HG03097 (cell line): ENCODE data around the gene WFDC1.

Experiments
- ATAC-seq: cut with Tn5 transposase; IDR thresholded peaks from one replicate; pipeline ENCODE4 v1.9.1; 2021; ENCODE audit not compliant: unreplicated experiment, low FRiP score

Gene WFDC1

GRCh38 chr16:84348386-84348888 is 53.8 kb downstream of the WFDC1 start:
- no peak for ATAC-seq

- ATAC-seq: no peak
Measured at GRCh38 chr16:84349862-84350684, 55.4 kb downstream of the WFDC1 start.

DNA sequence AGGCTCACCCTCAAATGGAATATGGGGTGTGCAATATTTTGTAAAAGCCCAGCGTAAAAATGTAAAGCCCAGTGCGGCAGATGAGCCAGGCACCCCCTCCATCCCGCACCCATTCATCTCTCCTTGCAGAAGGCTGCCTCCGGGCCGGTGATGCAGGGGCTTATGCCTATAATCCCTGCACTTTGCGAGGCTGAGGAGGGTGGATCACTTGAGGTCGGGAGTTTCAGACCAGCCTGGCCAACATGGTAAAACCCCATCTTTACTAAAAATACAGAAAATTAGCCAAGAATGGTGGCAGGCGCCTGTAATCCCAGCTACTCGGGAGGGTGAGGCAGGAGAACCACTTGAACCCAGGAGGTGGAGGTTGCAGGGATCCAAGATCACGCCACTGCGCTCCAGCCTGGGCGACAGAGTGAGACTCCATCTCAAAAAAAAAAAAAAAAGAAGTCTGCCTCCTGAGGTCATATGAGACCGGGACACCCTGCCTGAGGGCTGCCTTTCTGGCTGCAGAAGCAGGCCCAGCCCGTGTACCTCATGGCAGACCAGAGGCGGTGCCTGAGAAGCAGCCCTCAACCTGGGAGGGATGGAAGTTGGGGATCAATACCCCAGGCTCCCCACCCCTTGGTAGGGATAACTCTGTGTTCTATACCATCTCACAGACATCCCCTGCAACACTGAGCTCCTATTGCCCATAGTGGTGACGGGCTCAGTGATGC is 56.2 kb downstream of the WFDC1 start:
- ATAC-seq: no peak

DNA sequence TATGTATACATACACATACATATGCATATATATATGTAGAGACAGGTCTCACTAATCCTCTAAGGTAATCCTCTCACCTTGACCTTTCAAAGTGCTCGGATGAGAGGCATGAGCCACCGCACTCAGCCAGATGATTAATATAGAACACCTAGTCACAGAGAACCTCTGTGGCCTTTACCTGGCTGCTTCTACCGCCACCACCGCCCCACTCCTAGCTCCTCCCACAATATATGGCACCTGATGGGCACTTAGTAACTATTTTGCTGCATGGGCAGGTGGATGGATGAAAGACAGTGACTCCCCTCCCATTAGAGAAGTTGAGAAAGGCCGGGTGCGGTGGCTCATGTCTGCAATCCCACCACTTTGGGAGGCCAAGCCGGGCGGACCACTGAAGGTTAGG is 57.0 kb downstream of the WFDC1 start:
- ATAC-seq: no peak

DNA sequence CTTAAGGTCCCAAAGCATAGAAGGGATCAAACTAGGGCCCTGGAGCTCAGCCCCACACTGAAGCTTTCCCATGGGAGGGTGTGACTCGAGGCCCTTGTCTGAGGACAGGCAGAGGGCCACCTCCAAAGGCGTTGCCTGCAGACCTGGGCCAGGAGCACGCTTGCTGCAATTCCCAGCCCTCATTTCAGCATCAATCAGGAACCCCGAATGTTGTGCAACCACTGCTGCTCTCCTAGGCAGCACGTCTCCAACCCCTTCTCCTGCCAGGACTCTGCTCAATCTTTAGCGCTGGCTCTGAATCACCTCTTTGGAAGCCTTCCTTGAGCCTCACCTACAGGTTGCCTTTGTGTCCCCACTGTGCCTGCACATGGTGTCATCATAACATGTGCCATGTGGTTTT is 59.6 kb downstream of the WFDC1 start:
- no peak for ATAC-seq

- ATAC-seq: no peak
Measured at GRCh38 chr16:84355149-84355548, 60.5 kb downstream of the WFDC1 start.

- no peak for ATAC-seq
Measured at GRCh38 chr16:84356176-84356575, 61.5 kb downstream of the WFDC1 start.

GRCh38 chr16:84356591-84357116 is 62.0 kb downstream of the WFDC1 start:
- no peak for ATAC-seq

- no peak for ATAC-seq
Measured at GRCh38 chr16:84357191-84357651, 62.5 kb downstream of the WFDC1 start.

- no peak for ATAC-seq
Measured at GRCh38 chr16:84358601-84359295, 64.1 kb downstream of the WFDC1 start.

DNA sequence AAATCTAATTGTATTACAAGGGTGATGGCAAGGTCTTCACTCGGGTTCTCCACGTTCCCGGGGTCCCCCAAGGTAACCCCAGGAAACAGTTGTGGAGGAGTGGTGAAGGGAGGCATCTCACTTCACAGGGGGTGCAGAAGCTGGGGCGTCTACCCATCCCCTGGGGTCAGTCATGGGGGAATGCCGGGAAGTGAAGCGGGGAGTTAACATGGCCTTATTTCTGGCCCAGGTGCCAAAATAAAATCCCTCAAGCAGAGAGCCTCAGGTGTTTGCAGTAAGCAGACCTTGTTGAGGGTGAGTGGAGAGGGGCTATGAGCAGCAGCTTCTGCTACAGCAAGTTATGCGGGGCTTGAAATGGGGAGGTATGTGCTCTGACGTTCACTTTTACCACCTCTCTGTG is 64.6 kb downstream of the WFDC1 start:
- no peak for ATAC-seq

DNA sequence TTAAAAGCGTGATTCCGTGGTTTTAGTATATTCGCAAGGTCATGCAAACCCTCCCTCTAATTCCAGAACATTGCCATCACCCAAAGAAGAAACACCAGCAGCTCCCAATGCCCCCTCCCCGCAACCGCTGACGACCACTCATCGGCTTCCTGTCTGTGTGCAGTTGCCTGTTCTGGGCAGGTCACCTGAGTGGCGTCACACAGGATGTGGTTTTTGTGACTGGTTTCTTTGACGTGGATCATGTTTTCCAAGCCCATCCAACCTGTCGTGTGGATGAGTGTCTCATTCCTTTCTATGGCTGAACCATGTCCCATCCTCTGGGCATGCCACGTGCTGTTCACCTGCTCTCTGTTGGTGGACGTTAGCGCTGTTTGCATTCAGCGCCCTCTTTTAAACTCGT is 65.5 kb downstream of the WFDC1 start:
- no peak for ATAC-seq

DNA sequence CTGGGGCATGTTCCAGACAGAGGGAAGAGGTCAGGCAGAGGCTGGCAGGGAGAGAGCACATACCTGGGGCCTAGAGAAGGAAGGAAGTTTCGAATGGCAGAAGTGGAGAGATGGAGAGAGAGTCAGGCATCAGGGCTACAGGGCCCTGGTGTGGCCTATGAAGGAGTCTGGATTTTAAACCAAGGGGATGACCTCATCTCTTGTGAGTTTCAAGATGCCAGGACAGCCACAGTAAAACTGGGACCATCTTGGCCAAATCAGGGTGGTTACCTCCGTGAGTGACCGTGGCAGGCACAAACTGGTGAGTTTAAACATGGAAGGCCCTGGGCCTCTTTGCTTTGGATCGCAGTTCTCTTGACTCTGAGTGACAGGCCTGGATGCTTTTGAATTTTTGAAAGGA is 66.1 kb downstream of the WFDC1 start:
- no peak for ATAC-seq

DNA sequence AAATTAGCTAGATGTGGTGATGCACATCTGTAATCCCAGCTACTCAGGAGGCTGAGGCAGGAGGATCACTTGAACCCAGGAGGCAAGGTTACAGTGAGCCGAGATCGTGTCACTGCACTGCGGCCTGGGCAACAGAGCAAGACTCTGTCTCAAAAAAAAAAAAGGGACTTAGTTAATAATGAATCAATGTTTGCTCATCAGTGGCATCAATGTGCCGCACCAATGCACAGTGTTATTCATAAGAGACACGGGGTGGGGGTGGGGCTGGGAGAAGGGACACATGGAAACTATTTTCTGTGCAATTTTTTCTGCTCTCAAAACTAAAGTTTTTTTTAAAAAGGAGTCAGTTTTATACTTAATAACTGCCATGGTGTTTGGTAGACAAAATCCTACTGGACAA is 66.9 kb downstream of the WFDC1 start:
- no peak for ATAC-seq

GRCh38 chr16:84362471-84362941 is 67.8 kb downstream of the WFDC1 start:
- ATAC-seq: no peak

- ATAC-seq: no peak
Measured at GRCh38 chr16:84366208-84366607, 71.5 kb downstream of the WFDC1 start.

DNA sequence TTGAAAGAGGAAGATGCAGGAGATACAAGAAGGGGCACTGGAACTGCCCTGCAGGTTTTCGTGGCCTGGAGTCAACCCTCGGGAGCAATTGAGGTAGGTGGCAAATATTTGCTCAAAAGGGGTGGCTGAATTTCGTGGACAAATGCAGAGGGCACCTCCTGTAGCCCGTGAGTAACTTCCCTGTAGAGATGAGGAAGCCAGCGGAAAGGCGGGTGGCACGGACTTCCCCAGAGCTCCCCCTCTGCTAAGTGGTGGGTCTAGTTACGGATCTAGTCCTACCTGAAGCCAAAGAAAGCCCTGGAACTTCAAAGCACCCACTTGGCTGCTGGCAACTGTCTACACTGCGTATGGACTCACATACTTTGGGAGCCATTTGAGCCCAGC is 72.6 kb downstream of the WFDC1 start:
- no peak for ATAC-seq

DNA sequence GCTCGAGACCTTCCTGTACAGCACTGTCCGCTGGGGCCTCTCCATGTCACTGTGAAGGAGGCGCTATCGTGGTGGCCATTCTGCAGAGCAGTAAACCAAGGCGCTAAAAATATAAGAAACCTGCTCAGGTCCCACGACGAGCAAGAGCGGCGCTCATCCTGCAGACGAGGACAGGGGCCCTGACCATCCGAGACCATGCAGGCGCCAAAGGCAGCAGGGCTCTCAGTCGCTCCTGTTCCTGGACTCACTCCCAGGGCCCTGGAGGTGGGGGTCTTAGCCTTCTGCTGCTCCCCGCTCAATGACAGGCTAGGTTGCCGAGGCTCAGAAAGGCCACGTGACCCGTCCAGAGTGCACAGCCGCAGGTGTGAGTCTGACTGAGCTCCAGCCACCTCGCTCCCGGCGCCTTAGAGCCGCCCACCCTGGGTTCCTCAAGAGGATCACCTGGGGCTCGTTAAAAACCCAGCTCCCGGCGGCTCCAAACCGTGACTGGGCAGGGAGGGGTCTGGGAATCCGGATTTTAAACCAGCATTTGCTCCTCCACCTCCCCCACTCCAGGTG is 73.2 kb downstream of the WFDC1 start:
- no peak for ATAC-seq

DNA sequence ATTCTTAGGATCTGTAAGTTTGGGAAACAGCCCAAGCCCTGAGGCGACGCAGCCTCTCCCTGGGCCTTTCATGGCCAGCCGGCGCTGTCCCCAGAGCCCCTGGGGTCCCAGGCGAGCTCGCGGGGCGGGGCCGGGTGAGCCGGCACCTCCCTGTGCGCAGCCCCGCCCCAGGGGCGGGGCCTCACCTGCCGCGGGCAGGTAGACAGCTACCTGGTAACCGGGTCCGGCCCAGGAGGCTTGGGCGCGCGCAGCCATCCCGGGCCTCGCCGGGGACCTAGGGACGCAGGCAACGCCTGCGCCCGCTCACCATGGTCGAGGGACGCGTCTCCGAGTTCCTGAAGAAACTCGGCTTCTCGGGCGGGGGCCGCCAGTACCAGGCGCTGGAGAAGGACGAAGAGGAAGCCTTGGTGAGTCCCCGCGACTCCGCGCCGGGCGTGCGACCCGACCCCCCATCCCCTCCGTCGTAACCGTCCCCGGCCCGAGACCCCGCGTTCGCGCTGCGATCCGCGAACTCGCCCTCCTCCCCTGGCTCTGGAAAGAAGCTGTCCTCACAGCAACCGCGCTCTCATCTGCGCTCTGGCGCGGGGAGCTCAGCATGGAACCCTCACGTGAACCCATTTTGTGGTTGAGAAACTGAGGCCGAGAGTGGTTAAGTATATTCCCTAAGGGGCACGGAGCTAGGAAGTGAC is 73.8 kb downstream of the WFDC1 start, which contains the start of gene ATP2C2:
Gene ATP2C2 (plus strand): TSS at position 231 of the 689 bp plus-strand sequence. CDS start 78 bp downstream, at position 309.
- ATAC-seq: no peak

DNA sequence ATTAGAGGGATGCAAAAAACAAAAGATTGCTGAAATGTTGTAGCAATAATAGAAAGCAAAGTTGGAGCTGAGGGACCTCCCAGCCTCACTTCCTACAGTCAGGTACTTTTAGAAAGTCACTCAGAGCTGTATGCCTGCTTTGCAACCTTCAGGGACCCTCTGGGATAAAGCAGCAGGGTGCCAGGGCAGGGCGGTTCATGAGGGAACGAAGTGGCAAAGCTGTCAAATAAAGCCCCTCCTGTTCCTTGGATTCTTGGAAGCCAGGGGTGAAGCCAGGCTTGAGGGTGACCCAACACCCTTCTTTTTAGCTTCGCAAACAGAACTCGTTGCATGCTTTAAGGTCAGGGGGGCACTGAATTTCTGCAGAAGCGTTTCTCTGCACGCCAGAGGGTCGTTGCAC is 74.4 kb downstream of the WFDC1 start:
- ATAC-seq: no peak
